ENCODE results near the gene LRFN5.

- TF ChIP-seq CTCF (IDR thresholded peaks at IDR 0.05) (no peak), POLR2AphosphoS5 (IDR thresholded peaks at IDR 0.05) (no peak), POLR2A (IDR thresholded peaks at IDR 0.05) (no peak)
Measured at GRCh38 chr14:41654196-41654595, 47.5 kb downstream of the LRFN5 start.

Data from prostate gland (tissue), 2 donors.